H1 (cell line): Measurements from ENCODE around the gene POPDC3. TPM values are rescaled to one million over a fixed set of nuclear protein-coding genes. Genes with fewer than 3 reads are reported as not detected.

ENCODE experiments used
- HDAC2 ChIP-seq, 2 experiments: fragments of 300-600 bp in 1 of 2; sonication (generic) in 1 of 2; IDR thresholded peaks; 2 replicates each; pipeline ENCODE4 v1.6.1; 2011 to 2012; ENCODE audit warnings: low read depth in 2 of 2, low read length in 2 of 2, mild to moderate bottlenecking in 2 of 2, moderate library complexity in 2 of 2, borderline replicate concordance in 1 of 2, inconsistent platforms in 1 of 2
- JUN ChIP-seq: IDR thresholded peaks from 2 replicates; pipeline ENCODE4 v1.6.1; 2011; ENCODE audit warnings: low read depth, mild to moderate bottlenecking, improper control_type of control experiment, low read length
- SIN3A ChIP-seq, 2 experiments: IDR thresholded peaks in 1 of 2; conservative IDR thresholded peaks in 1 of 2; 2 replicates each; pipeline ENCODE4 v1.6.1; 2011 to 2012; ENCODE audit warnings: low read length in 2 of 2, improper control_type of control experiment in 1 of 2, low read depth in 1 of 2, mild to moderate bottlenecking in 1 of 2
- TCF12 ChIP-seq: IDR thresholded peaks from 2 replicates; pipeline ENCODE4 v1.6.1; 2011; ENCODE audit warnings: low read depth, mild to moderate bottlenecking, low read length
- polyA plus RNA-seq, 7 experiments: library from polyadenylated mRNA; depleted of rRNA in 3 of 7; stranded (reverse) in 5 of 7; unstranded in 2 of 7; fragments of >200 nt in 5 of 7; fragments of 200-250 nt in 2 of 7; gene quantifications; 1 replicate in 5 of 7; 2 replicates in 1 of 7; 4 replicates in 1 of 7; pipeline versions ENCODE4 v1.2.1 to v1.2.3, GENCODE V29; 2011 to 2013; ENCODE audit warnings: missing spikeins in 2 of 7, mixed read lengths in 2 of 7
- total RNA-seq: library from RNA; stranded (reverse); fragmentation: NEBNext Ultra II Directional; extraction: Animal tissue kit (Norgen Biotek cat#: 25700); gene quantifications from 2 replicates; pipeline ENCODE4 v1.2.1, GENCODE V29; 2021

POPDC3 gene
- total and polyA plus RNA-seq, 2 of the 8 experiments (the other 6 are each of a cell fraction or from before 2014, with no cell fraction given): 3.7 to 6.5 TPM

GRCh38 chr6:105113422-105113821, 66.4 kb downstream of the POPDC3 start (continued):
- TF ChIP-seq SIN3A (conservative IDR thresholded peaks at IDR 0.05 in 1 of 2, IDR thresholded peaks at IDR 0.05 in 1 of 2; ENCODE audit: low read depth in 1 of 2, low read length in 2 of 2) (no peak), JUN (no peak), HDAC2 (IDR thresholded peaks at IDR 0.05; ENCODE audit: borderline replicate concordance in 1 of 2, low read depth in 2 of 2, low read length in 2 of 2) (no peak), TCF12 (no peak)
- TF ChIP-seq, all 59 proteins: peak for 0
